GM12873 (cell line): ENCODE results near the gene DLGAP3.

ENCODE experiments used
- CTCF ChIP-seq: IDR thresholded peaks from 2 replicates; pipeline ENCODE4 v1.5.1; 2012; ENCODE audit warnings: low read depth, mild to moderate bottlenecking, moderate library complexity, low read length, control low read depth; ENCODE audit not compliant: insufficient read depth; ENCODE audit errors: missing control alignments

DLGAP3 gene

DNA sequence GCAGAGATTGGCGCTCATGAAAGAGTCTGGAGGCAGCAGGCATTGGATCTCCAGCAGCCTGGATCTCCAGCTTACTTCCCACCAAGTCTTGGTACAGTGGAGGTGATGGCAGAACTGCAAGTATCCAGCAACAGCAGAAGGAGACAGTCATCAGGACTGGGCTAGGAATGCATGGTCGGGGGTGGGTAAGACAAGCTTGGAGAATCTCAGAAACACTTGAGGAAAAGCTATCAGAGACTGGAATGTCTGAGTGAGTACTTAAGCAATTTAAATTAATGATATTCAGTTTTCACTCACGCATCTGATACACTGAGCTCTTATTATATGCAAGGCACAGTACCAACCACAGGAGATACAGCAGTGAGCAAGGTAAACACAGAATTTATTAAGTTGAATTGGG, 45.9 kb upstream of the DLGAP3 start:
- no peak for TF ChIP-seq CTCF

DNA sequence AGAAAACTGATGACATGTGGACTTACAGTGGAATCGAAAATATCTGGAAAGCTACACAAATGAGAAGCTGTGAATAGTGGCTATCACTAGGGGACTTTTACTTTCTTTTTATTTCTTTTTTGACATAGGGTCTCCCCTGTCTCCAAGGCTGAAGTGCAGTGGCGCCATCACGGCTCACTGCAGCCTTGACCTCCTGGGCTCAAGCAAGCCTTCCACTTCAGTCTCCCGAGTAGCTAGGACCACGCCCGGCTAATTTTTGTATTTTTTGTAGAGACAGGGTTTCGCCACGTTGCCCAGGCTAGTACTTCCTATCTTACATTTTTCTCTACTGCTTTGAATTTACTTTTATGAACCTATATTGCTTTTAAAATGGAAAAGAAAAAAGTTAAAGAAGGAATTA, 45.2 kb upstream of the DLGAP3 start:
- TF ChIP-seq CTCF, result no peak

GRCh38 chr1:34973326-34973725, 43.9 kb upstream of the DLGAP3 start:
- no peak for TF ChIP-seq CTCF

DNA sequence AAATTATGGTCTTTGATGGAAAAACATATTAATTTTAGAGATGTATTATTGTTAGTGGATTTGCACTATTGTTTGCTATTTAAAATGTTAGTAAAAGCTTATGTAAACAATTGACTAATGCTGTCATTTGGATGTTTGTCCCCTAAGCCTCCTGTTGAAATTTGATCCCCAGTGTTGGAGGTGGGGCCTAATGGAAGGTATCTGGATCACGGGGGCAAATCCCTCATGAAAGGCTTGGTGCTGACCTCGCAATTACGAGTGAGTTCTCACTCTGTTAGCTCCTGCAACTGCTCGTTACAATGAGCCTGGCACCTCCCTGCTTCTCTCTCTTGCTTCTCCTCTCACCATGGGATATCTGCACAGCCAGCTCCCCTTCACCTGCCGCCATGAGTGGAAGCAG, 41.4 kb upstream of the DLGAP3 start:
- TF ChIP-seq CTCF, result no peak

GRCh38 chr1:34970220-34970735, 40.8 kb upstream of the DLGAP3 start:
- TF ChIP-seq CTCF, result no peak

DNA sequence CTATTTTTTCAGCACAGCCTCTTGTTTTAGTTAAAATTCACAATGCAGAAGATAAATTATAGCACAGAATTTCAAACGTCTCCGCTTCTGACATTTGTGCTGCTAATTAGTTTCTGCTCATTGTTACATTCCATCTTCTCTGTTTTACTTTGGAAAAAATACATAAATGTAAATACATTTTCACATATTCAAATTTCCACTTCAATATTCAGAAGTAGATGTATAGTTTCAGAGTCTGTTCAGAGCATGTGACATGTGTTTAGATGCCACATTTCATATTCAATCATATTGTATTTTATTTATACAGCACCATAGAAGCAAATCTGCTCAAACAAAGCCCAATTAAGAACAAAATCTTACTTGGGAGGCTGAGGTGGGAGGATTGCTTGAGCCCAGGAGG, 36.1 kb upstream of the DLGAP3 start:
- no peak for TF ChIP-seq CTCF

DNA sequence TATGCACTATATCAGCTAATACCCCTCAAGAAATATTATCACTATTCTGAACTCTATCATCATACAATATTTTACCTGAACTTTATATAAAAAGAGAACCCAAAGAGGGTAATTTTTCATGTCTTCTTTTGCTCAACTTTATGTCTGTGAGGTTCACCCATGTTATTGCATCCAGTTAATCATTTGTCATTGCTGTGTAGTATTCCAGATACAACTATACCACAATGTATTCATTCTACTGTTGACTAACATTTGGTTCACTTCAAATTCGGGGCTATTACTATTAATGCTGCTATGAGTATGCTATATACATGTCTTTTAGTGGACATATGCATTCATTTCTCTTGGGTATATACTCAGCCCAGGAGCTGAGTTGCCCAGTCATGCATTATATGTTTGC, 21.0 kb upstream of the DLGAP3 start:
- no peak for TF ChIP-seq CTCF
